T-helper 22 cell (primary cell): ENCODE results near the gene HGF.

Experiments
- DNase-seq: peaks from one replicate; pipeline ENCODE4 v3.0.0-alpha.2; 2020; ENCODE audit warnings: low read depth

HGF gene

DNA sequence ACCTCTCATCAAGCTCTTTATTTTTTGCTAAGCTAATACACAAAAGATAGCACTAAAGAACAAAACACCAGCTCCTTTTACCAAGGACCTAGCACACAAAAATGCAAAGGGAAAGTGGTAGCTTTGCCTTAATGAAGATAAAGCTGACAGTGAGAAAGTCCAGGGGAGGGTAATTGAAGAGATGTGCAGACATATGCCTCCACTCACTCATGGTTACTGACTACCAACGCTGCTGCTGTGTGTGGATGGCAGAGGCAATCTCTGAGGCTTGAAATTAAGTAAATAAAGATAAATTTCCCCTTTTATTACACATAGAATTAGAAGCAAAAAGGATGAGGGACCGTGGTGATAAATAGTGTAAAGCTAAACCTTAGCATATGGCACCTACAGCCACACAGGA, 87.0 kb downstream of the HGF start:
- DNase-seq: no peak

DNA sequence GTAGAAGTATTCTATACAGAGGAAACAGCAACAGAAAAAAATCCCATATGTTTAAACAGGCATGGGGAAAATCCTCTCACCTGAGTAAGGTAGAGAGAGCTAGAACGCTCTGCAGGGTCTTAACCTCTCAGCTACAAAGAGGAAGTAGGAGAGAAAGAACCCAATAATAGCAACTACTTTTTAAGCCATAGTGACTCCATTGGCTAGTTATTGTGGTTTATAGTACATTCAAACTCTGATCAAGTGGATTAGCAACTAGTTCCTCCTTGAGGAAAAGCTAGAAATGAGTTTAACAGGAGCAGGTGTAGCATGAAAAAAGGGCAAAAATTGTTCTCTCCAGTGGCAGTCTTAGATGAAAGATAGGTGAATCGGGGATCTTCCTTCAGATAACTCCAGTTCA, 89.7 kb downstream of the HGF start:
- DNase-seq: no peak

DNA sequence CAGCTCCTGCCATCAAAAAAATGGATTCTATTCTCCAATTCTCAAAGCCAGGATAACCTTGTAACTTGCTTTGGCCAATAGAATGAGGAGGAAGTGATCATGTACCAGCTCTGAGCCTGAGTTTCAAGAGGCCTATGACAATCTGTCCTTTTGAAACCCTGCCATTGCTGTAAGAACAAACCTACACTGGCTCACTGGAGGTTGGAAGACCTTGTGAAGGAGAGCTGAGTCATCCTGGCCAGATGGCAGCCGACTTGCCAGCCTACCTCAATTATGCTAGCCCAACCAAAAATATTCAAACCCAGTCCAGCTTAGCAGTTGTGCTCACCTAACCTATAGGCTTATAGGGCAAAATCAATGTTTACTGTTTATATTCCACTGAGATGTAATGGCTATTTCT, 93.0 kb downstream of the HGF start:
- no peak for DNase-seq

DNA sequence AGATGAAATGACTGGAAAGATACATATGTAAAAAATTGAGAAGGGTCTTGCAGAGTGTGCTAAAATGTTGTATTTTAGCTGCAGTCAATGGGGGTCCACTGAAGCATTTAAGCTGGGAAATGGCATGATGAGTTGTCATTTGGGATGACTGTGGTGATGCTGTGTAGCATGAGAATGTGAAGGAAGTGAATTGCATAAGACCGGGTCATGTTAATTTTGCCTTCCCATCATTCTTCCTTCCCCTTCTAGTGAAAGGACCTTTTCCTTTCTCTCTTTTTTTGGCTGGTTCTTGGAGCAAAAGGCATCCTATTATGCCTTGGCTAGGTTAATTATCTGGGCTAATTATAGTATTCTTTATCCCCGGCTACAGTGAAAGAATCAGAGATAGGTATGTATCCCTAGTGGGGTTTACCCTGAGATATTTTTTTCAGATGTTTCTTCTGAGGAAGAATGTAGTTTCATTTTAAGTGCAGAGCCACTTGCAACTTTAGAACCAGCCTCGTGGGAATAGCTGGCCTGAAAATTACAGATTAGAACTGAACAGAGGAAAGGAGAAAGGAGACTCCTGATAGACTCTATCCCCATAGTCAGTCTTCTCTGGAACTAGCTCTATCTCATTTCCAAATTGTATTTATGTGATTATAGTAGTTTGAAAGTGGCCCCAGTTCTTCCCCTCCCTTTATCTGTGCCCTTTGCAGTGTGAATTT, 93.6 kb downstream of the HGF start:
- no peak for DNase-seq

DNA sequence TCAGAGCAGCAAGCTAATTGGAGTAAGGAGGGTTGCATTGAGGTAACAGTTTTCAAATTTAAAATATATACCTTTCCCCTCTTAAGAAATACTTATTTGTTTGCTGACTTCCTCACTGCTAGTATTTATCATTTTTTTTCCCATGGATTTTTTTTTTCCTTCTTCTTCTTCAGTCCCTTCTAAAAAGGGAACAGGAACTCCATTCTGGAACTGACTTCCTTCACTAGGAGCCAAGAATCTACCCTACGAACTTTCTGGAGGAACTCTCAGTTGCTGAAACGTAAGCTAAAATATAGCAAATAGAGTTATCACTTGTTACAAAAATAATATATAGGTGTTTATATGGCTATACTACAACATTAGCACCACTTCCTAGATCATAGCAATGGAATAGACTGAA, 95.4 kb downstream of the HGF start:
- no peak for DNase-seq

DNA sequence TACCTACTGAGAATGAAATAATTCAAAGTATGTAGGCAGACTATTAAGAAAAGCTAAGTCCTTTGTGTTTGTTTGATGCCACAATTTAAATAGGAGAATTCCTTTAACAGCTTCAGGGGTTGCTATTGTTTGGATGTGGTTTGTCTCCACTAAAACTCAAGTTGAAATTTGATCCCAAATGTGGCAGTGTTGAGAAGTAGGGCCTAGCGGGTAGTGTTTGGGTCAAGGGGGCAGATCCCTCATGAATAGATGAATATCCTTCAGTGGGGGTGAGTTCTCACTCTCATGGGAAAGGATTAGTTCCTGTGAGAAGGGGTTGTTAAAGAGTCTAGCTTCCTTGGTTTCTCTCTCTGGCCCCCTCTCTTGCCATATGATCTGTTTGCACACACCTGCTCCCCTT, 97.0 kb downstream of the HGF start:
- no peak for DNase-seq

DNA sequence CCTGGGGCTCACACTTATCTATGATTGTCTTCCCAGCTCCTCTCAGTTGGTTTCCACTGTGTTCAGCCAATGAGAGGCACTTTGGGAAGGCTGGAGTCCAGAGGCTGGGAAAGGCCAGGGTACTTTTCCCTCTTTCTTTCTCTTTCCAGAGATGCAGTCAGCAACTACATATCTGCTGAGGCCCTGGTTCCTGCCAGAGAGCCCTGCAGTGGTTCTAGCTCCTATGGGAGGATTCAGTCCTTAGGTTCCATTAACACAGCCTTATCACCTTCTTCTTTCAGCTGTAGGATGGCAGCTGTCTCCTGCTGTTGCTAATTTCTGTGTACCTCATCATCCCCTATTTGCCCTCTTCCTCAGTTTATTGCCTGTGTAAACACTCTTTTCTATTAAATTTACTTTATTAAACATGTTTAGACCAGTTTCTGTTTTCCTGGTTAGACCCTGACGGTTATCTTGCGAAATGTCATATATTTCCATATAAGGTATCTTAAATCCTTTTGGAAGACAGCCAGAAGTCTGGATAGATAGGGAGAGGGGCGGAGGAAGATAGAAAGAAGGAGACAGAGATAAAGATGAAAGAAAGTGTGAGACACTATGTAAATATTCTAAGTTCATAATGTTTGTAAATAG, 100.3 kb downstream of the HGF start:
- DNase-seq: no peak

DNA sequence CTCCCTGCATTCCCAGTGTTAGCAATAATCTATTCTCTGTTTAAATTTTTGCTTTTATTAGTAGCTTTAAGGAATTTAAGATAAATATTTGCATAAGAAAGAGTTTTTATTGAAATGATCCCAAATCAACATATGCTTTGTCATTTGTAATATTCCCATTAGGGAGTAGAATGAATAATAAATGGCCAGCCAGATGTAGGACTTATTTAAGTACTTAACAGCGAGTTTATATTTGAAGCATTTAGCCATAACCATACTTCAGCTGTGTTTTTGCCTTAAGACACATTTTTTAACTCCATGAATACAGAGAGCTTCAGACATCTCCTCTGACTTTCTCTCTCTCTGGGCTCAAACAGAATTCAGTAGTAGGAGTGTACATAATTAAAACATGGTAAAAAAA, 103.6 kb downstream of the HGF start:
- no peak for DNase-seq

DNA sequence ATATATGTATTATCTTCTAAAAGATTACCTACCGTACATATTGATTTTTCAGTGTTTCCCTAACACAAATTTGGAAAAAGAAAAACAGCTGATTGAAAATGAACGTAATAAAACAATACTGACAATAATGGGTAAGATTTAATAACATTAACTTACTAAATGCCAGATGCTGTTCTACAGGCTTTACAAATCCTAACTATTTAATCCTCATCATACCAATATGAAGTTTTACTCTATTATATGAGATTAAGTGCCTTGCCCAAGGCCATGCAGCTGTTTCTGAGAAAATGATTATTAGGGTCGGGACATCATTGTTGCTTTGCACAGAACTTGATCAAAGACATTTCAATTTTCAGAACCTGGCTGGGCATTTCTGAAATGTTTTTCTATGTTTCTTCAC, 104.6 kb downstream of the HGF start:
- DNase-seq: no peak

DNA sequence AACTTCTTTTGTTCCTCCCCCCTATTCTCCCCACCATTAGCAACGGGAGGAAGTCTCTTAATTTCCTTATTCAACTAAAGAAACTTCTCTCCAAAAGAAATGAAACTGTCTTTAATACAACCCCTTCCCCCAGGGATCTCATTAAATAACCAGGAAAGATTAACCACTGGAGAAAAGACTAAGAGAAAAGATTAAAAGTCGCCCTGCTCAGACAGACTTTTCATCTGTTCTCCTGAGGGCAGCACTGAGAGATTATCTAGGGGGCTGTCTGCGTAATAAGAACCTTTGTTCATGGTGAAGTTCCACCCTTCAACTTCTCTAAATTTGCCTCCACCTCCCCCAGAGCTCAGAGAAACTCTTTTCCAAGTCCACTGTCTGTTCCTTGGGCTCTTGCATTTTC, 105.5 kb downstream of the HGF start:
- DNase-seq: no peak

DNA sequence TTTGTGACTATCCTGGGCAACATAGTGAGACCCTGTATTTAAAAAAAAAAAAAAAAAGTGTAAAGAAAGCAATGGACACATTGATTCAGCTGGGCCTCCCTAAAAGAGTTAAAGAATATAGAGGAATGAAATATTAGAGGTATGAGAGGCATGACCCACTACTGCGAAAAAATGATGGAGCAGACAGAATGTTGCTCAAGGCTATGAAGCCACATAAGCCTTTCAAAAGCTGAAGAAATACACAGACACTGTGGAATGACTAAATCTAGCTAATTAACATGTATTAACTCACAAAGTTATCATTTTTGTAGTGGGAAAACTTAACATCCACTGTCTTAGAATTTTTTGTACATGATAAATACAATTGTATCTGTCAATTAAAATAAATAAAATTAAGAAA, 107.3 kb downstream of the HGF start:
- no peak for DNase-seq

DNA sequence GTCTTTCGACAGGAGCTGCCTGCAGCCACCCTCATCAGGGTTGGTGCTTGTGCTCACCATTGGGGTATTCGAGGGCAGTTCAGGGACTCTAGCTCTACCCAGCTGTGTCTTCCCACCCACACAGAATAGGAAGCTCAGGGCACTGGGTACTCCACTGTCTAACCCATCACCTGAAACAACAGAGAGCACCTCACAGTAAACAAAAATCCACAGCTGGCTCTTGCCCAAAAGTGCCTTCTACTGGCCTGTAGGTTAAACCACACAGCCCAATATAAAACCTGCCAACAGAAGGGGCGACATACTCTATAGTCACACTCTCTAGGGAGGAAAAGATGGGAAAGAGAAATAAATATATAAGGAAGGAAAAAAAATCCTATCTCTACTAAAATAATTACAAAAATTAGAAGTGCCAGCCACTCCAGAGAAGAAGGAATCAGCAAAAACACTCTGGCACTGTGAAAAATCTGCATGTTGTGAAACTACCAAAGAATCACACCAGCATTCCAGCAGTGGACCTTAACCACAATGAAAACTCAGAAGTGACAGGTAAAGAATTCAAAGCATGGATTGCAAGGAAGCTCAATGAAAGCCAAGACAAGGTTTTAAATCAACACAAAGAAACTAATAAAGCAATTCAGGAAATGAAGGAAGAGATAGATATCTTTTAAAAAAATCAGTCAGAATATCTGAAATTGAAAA, 110.0 kb downstream of the HGF start:
- DNase-seq: no peak

DNA sequence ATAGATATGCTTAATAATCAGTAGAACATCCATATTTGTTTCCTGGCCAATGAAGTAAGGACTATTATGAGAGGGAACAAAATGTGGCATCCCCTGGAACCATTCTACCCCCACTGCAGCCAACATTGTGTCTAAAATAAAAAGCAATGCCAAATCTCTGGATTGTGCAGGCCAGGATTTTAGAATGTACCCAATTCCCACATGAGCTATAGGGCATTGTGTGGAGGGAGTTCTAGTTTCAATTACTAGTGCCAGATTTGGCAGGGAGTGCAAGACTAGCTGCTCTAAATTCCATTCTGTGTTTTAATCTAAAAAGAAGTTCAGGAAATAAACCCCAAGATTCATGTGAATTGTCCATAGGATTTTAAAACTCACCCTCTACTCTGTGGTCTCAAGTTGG, 112.3 kb downstream of the HGF start:
- no peak for DNase-seq

DNA sequence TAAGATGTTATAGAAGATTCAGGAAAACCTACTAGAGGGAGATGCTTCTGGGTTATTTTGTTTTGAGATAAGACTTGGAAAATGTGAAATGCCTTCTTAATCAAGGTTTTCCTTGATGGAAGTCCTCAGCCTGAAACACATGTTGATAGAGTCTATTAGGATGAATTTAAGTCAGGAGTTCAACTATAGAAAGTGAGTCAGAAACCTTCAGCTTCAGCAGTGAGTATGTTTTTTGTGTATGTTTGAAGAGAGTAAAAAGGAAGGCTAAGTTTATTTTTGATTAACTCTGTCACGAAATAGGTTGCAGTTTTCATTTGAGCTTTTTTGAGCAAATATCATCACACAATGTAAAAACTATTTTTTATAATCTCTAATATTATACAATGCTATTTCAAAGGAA, 114.6 kb downstream of the HGF start:
- no peak for DNase-seq

DNA sequence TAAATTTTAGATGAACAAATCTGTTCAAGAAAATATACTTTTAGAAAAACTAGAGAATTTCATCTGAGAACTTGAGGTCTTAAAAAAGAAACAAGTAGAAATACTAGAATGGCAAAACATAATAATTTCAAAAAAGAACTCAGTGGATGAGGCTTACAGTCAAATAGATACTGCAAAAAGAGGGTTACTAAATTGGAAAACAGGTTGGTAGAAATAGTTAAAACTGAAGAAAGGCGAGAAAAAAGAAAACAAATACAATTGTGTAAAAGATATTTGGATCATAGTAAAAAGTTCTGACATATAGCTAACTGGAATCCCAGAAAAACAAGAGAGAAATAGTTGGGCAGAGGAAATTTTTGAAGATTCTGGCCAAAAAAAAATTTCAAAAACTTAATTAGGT, 117.6 kb downstream of the HGF start:
- DNase-seq: no peak
